OCI-LY3 (cell line): Measurements from ENCODE around the gene ICE1.

Source experiments
- CTCF ChIP-seq: fragments of 200-600, 300-600 bp; sonication (generic); IDR thresholded peaks from 2 replicates; pipeline ENCODE4 v1.5.1; 2014; ENCODE audit warnings: antibody characterized with exemption, low read length, low read depth
- EZH2phosphoT487 ChIP-seq: fragments of 200-600 bp; shearing (Covaris generic); IDR thresholded peaks from 2 replicates; pipeline ENCODE4 v1.6.1; 2018; ENCODE audit warnings: antibody characterized with exemption, mixed run types, low read depth

GRCh38 chr5:5461012-5461411 lies 38.5 kb downstream of the ICE1 start:
- no peak for TF ChIP-seq CTCF
- no peak for TF ChIP-seq EZH2phosphoT487
